Measurements from ENCODE around the gene PDXP. TPM values are rescaled to one million over a fixed set of nuclear protein-coding genes. Genes with fewer than 3 reads are reported as not detected.

The PDXP gene
- total and polyA plus RNA-seq, 9 of the 15 experiments (the other 6 are each of a cell fraction or from before 2014, with no cell fraction given) = 7.9 to 54.2 (median 38.8) TPM

DNA sequence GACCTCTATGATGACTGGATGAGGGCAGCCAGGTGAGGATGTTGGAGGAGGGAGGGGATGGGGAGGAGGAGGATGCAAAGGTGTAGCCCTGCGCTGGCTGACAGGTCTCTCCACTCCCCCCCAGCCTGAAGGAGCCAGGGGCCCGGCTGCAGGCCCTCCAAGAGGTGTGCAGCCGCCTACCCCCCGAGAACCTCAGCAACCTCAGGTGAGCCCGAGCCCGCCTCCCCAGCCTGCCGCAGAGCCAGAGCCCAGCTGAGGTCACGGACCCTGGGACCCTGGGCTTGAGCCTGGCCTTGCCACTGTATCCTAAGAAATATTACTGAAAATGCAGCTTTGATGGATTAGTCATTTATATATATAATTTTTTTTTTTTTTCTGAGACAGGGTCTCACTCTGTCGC lies 11.2 kb upstream of the PDXP start:
- POLR2A ChIA-PET = no interaction called here
- no peaks in the 10 kb centered on the region for H3K9me1 ChIP-seq (ENCODE audit: control insufficient read depth, insufficient read depth, low read length)

More for the DNA sequence above, 11.2 kb upstream of the PDXP start:
- DNase-seq (ENCODE audit: extremely low read depth in 1 of 4, low spot score in 3 of 4) = no peak
- in situ Hi-C loops (cut with MboI) (no loop called here), intact Hi-C loops (cut with micrococcal nuclease) (no loop called here)
- Histone ChIP-seq H3K4me3 (no peak overlapping the region), H3K4me2 (ENCODE audit: insufficient read depth, low read length) (no peak overlapping the region), H3K27ac (ENCODE audit: extremely low read depth, low read depth, low read length) (no peak overlapping the region), H3K9ac (ENCODE audit: insufficient read depth in 1 of 2, low read depth in 2 of 2, low read length in 2 of 2) (no peak overlapping the region), H2AFZ (ENCODE audit: low read depth, low read length) (no peak overlapping the region), H3K36me3 (ENCODE audit: control insufficient read depth, insufficient read depth, low read length) (peaks cover 63% of the 10 kb centered on the region; the same call in 2 of the 3 replicates), H3K9me3 (replicated peaks; ENCODE audit: control insufficient read depth, insufficient read depth, low read depth, low read length) (no peaks in the 10 kb centered on the region), H3K27me3 (ENCODE audit: control insufficient read depth in 2 of 2, insufficient read depth in 2 of 2, low read length in 2 of 2) (no peaks in the 10 kb centered on the region), H3K4me1 (replicated peaks in 1 of 2; ENCODE audit: control insufficient read depth in 2 of 2, insufficient read depth in 2 of 2, low read length in 2 of 2) (peaks cover 0 to 18% of the 10 kb centered on the region in 2 experiments; a peak in 2 of 5 replicates), H3K79me2 (ENCODE audit: control insufficient read depth, insufficient read depth, low read length) (no peaks in the 10 kb centered on the region; the same call in 2 of the 3 replicates), H4K20me1 (replicated peaks; ENCODE audit: control insufficient read depth, insufficient read depth, low read length) (no peaks in the 10 kb centered on the region)
- ATAC-seq = no peak
- TF ChIP-seq HNRNPUL1 (IDR thresholded peaks at IDR 0.05; ENCODE audit: low read length) = no peak
- TF ChIP-seq, protein P1, sequence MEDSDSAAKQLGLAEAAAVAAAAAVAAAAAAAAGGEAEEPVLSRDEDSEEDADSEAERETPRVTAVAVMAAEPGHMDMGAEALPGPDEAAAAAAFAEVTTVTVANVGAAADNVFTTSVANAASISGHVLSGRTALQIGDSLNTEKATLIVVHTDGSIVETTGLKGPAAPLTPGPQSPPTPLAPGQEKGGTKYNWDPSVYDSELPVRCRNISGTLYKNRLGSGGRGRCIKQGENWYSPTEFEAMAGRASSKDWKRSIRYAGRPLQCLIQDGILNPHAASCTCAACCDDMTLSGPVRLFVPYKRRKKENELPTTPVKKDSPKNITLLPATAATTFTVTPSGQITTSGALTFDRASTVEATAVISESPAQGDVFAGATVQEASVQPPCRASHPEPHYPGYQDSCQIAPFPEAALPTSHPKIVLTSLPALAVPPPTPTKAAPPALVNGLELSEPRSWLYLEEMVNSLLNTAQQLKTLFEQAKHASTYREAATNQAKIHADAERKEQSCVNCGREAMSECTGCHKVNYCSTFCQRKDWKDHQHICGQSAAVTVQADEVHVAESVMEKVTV (CRISPR knock-in tag; IDR thresholded peaks at IDR 0.05) = no peak
- no peak for TF ChIP-seq ZNF324 (CRISPR knock-in tag; IDR thresholded peaks at IDR 0.05)
- TF ChIP-seq LEF1 (IDR thresholded peaks at IDR 0.05) = no peak
- no peak for TF ChIP-seq NCOA6 (IDR thresholded peaks at IDR 0.05)
- TF ChIP-seq SAP30 (IDR thresholded peaks at IDR 0.05; ENCODE audit: borderline replicate concordance, insufficient read depth, low read depth, low read length, poor library complexity, severe bottlenecking) = no peak
- TF ChIP-seq ZNF23 (CRISPR knock-in tag; IDR thresholded peaks at IDR 0.05) = no peak
- TF ChIP-seq ERF (CRISPR knock-in tag; IDR thresholded peaks at IDR 0.05) = no peak
- TF ChIP-seq, protein P2, sequence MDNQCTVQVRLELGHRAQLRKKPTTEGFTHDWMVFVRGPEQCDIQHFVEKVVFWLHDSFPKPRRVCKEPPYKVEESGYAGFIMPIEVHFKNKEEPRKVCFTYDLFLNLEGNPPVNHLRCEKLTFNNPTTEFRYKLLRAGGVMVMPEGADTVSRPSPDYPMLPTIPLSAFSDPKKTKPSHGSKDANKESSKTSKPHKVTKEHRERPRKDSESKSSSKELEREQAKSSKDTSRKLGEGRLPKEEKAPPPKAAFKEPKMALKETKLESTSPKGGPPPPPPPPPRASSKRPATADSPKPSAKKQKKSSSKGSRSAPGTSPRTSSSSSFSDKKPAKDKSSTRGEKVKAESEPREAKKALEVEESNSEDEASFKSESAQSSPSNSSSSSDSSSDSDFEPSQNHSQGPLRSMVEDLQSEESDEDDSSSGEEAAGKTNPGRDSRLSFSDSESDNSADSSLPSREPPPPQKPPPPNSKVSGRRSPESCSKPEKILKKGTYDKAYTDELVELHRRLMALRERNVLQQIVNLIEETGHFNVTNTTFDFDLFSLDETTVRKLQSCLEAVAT (IDR thresholded peaks at IDR 0.05) = no peak
- no peak for TF ChIP-seq IRF1 (CRISPR knock-in tag; IDR thresholded peaks at IDR 0.05; ENCODE audit: borderline replicate concordance)
- TF ChIP-seq NFE2L1 (tag; IDR thresholded peaks at IDR 0.05; ENCODE audit: borderline replicate concordance, low read depth) = no peak
- TF ChIP-seq ZNF780A (CRISPR knock-in tag; IDR thresholded peaks at IDR 0.05) = no peak
- no CpG with 5 or more reads among the region's 9 CpGs for WGBS (ENCODE audit: insufficient coverage, low coverage, missing lambda C conversion rate)
- no peak for FAIRE-seq
- BruUV-seq (replicated peaks) = no TSS peak
- CTCF ChIA-PET (ENCODE audit: low intra/inter-chr PET ratio) = no interaction called here
